GM12878 (cell line): ENCODE measurements around the gene PRPS1. TPM values are rescaled to one million over a fixed set of nuclear protein-coding genes. Genes with fewer than 3 reads are reported as not detected.

Experiments
- ATAC-seq: fragments of 200-7000 bp; cut with Tn5 transposase; 3 replicates; pipeline ENCODE4 v1.9.1; 2020; ENCODE audit warnings: mild to moderate bottlenecking, moderate library complexity
- BruUV-seq: library from RNA; stranded (reverse); fragments of 400-500 nt; replicated peaks from 2 replicates; lab custom pipeline; 2021; lab: Mats Ljungman, UMichigan
- CTCF ChIA-PET: fragments of 300-600 bp; sonication (Branson Sonifier 250); formaldehyde crosslinking; extraction: SDS; loops from one replicate; lab custom pipeline; 2021; ENCODE audit warnings: inconsistent platforms; lab: Yijun Ruan, JAX
- POLR2A ChIA-PET: fragments of 350-600 bp; formaldehyde crosslinking; extraction: SDS; loops from one replicate; lab custom pipeline; 2021; ENCODE audit warnings: inconsistent platforms; lab: Charles Lee
- RAD21 ChIA-PET: fragments of 300-600 bp; sonication (Branson Sonifier 250); formaldehyde crosslinking; loops from one replicate; lab custom pipeline; 2023; ENCODE audit warnings: antibody characterized with exemption; ENCODE audit not compliant: unreplicated experiment; lab: Charles Lee
- SMC1A ChIA-PET: fragments of 300-600 bp; sonication (Branson Sonifier 250); formaldehyde crosslinking; loops from one replicate; lab custom pipeline; 2023; ENCODE audit not compliant: unreplicated experiment, uncharacterized antibody; lab: Charles Lee
- DNase-seq: peaks from one replicate; pipeline ENCODE4 v3.0.0-alpha.2; 2011; ENCODE audit warnings: low read depth, low spot score
- FAIRE-seq: peaks from 3 replicates; lab custom pipeline; 2011; peaks lifted over from hg19 to GRCh38; lab: Jason Lieb, UNC
- H2AFZ ChIP-seq: 2 replicates; pipeline ENCODE4 v1.6.0; 2011; ENCODE audit warnings: low read depth, low read length, control low read depth; ENCODE audit not compliant: control insufficient read depth
- H3K27ac ChIP-seq: 2 replicates; pipeline ENCODE4 v1.5.1; 2011; ENCODE audit warnings: control low read depth; ENCODE audit not compliant: control insufficient read depth, insufficient read depth
- H3K27me3 ChIP-seq, 2 experiments: replicated peaks in 1 of 2; 2 replicates each; pipeline versions ENCODE4 v1.6.0 to v1.6.1; 2011; ENCODE audit warnings: low read length in 1 of 2; ENCODE audit not compliant: control insufficient read depth in 2 of 2, insufficient read depth in 2 of 2
- H3K36me3 ChIP-seq, 2 experiments: 2 replicates each; pipeline ENCODE4 v1.5.1; 2011; ENCODE audit warnings: low read length in 1 of 2; ENCODE audit not compliant: control insufficient read depth in 2 of 2, insufficient read depth in 2 of 2
- H3K4me1 ChIP-seq: 2 replicates; pipeline ENCODE4 v1.6.1; 2011; ENCODE audit warnings: mild to moderate bottlenecking, low read length, moderate library complexity, mixed read lengths; ENCODE audit not compliant: control insufficient read depth, insufficient read depth
- H3K4me2 ChIP-seq: 2 replicates; pipeline ENCODE4 v1.6.0; 2011; ENCODE audit warnings: control low read depth; ENCODE audit not compliant: control insufficient read depth, insufficient read depth
- H3K4me3 ChIP-seq: fragments of 200-600 bp; sonication (generic); 2 replicates; pipeline ENCODE4 v1.5.1; 2016
- H3K79me2 ChIP-seq: 2 replicates; pipeline ENCODE4 v1.6.0; 2011; ENCODE audit warnings: low read length; ENCODE audit not compliant: control insufficient read depth, insufficient read depth
- H3K9ac ChIP-seq: 2 replicates; pipeline ENCODE4 v1.8.0; 2011; ENCODE audit warnings: low read length, control low read depth, mixed read lengths; ENCODE audit not compliant: control insufficient read depth, insufficient read depth
- H3K9me3 ChIP-seq: replicated peaks from 3 replicates; pipeline ENCODE4 v1.5.1; 2011; ENCODE audit warnings: mild to moderate bottlenecking, low read length; ENCODE audit not compliant: control insufficient read depth, insufficient read depth
- H4K20me1 ChIP-seq: 2 replicates; pipeline ENCODE4 v1.6.0; 2011; ENCODE audit not compliant: control insufficient read depth, insufficient read depth
- CBX5 ChIP-seq: sonication (generic); IDR thresholded peaks from 2 replicates; pipeline ENCODE4 v1.6.1; 2016; ENCODE audit warnings: low read depth, moderate library complexity, mild to moderate bottlenecking, inconsistent platforms
- CREM ChIP-seq: IDR thresholded peaks from 2 replicates; pipeline ENCODE4 v1.6.1; 2014; ENCODE audit warnings: antibody characterized with exemption, low read depth
- E4F1 ChIP-seq: fragments of 450-650 bp; IDR thresholded peaks from 2 replicates; pipeline ENCODE4 v1.6.1; 2018; ENCODE audit warnings: borderline replicate concordance, mild to moderate bottlenecking; ENCODE audit not compliant: partially characterized antibody
- FOXK2 ChIP-seq: fragments of 450-650 bp; IDR thresholded peaks from 2 replicates; pipeline ENCODE4 v1.6.1; 2017; ENCODE audit warnings: mild to moderate bottlenecking, moderate library complexity
- FOXM1 ChIP-seq: IDR thresholded peaks from 2 replicates; pipeline ENCODE4 v1.6.1; 2012; ENCODE audit warnings: low read depth, mild to moderate bottlenecking, inconsistent platforms, low read length, moderate library complexity
- HDAC6 ChIP-seq: fragments of 200-600 bp; sonication (generic); IDR thresholded peaks from one replicate; pipeline ENCODE4 v1.8.0; 2017; ENCODE audit warnings: antibody characterized with exemption; ENCODE audit not compliant: unreplicated experiment
- MTA3 ChIP-seq: IDR thresholded peaks from 2 replicates; pipeline ENCODE4 v1.6.1; 2012; ENCODE audit warnings: low read length, inconsistent platforms, borderline replicate concordance
- MXI1 ChIP-seq: fragments of 150-350 bp; IDR thresholded peaks from 2 replicates; pipeline ENCODE4 v1.6.1; 2011; ENCODE audit warnings: low read depth, mild to moderate bottlenecking, inconsistent platforms, low read length, improper control_type of control experiment
- MYB ChIP-seq: fragments of 150-350 bp; IDR thresholded peaks from 2 replicates; pipeline ENCODE4 v1.6.1; 2014; ENCODE audit warnings: mild to moderate bottlenecking, low read depth, low read length, borderline replicate concordance
- PRDM15 ChIP-seq: fragments of 450-650 bp; formaldehyde crosslinking; IDR thresholded peaks from 2 replicates; pipeline ENCODE4 v1.4.0; 2020; ENCODE audit warnings: mild to moderate bottlenecking, moderate library complexity
- SPI1 ChIP-seq: IDR thresholded peaks from 2 replicates; pipeline ENCODE4 v1.6.1; 2011; ENCODE audit warnings: low read depth, mild to moderate bottlenecking, low read length, moderate library complexity, borderline replicate concordance; ENCODE audit not compliant: insufficient read depth
- SRF ChIP-seq, 2 experiments: IDR thresholded peaks; 2 replicates each; pipeline ENCODE4 v1.6.1; 2011; ENCODE audit warnings: low read depth in 2 of 2, low read length in 2 of 2, mild to moderate bottlenecking in 1 of 2, moderate library complexity in 1 of 2
- ZBTB11 ChIP-seq: fragments of 450-650 bp; formaldehyde crosslinking; IDR thresholded peaks from 2 replicates; pipeline ENCODE4 v1.5.0; 2022; ENCODE audit warnings: mild to moderate bottlenecking, missing genetic modification characterization
- WGBS: methylation state at CpG from one replicate; pipeline ENCODE4 v1.1.6; 2016; ENCODE audit warnings: low lambda C conversion rate; ENCODE audit not compliant: insufficient replicate concordance, insufficient coverage; ENCODE audit errors: missing lambda C conversion rate; 5-methylcytosine and 5-hydroxymethylcytosine counted together
- in situ Hi-C: fragments of 300-500 bp; cut with MboI; formaldehyde crosslinking; loops from 9 replicates; pipeline ENCODE4 v1.14.3; 2018; ENCODE audit warnings: mixed read lengths
- intact Hi-C: fragments of 100-400 bp; cut with micrococcal nuclease; formaldehyde crosslinking; loops from one replicate; pipeline ENCODE4 v1.14.2; 2022; ENCODE audit not compliant: unreplicated experiment
- polyA plus RNA-seq, 11 experiments: library from polyadenylated mRNA; depleted of rRNA in 4 of 11; unstranded in 6 of 11; stranded (reverse) in 5 of 11; fragments of >200 nt; fragmentation: Nextera tagmentation in 4 of 11; fragmentation: Illumina TruSeq in 1 of 11; extraction: Ambion mirVana in 4 of 11; extraction: Trizol in 1 of 11; gene quantifications; 1 replicate in 1 of 11; 2 replicates in 10 of 11; pipeline versions ENCODE4 v1.2.1 to v1.2.3, GENCODE V29; 2011 to 2016; ENCODE audit warnings: inconsistent platforms in 2 of 11, missing spikeins in 2 of 11, low read depth in 1 of 11
- total RNA-seq, 4 experiments: library from RNA; depleted of rRNA in 3 of 4; stranded (reverse); fragments of >200 nt in 3 of 4; fragmentation: Illumina TruSeq in 1 of 4; extraction: Trizol in 1 of 4; gene quantifications; 2 replicates each; pipeline versions ENCODE4 v1.2.1 to v1.2.3, GENCODE V29; 2013 to 2021

PRPS1 gene
- total and polyA plus RNA-seq, 10 of the 15 experiments (the other 5 are each of a cell fraction or from before 2014, with no cell fraction given), result 26.5 to 86.5 (median 61.1) TPM

GRCh38 chrX:107597264-107597663 lies 31.0 kb upstream of the PRPS1 start:
- 46% methylated on average over 13 of the region's 13 CpGs for WGBS
- Histone ChIP-seq H3K9me3 (no peaks in the 10 kb centered on the region), H3K36me3 (no peaks in the 10 kb centered on the region), H3K79me2 (no peaks in the 10 kb centered on the region), H3K27me3 (no peaks in the 10 kb centered on the region), H2AFZ (no peak overlapping the region), H3K4me2 (no peak overlapping the region), H3K4me3 (no peak overlapping the region), H3K27ac (no peak overlapping the region), H4K20me1 (no peaks in the 10 kb centered on the region), H3K9ac (no peak overlapping the region), H3K4me1 (no peaks in the 10 kb centered on the region)
- ChIA-PET CTCF (no interaction called here), RAD21 (no interaction called here), POLR2A (no interaction called here), SMC1A (no interaction called here)
- no peak for TF ChIP-seq E4F1
- TF ChIP-seq SRF (IDR thresholded peaks at IDR 0.05; ENCODE audit: low read depth in 2 of 2, low read length in 2 of 2), result no peak
- no peak for TF ChIP-seq CREM
- TF ChIP-seq FOXM1, result no peak
- TF ChIP-seq MXI1, result no peak
- no peak for TF ChIP-seq FOXK2
- no peak for TF ChIP-seq MYB
- no peak for TF ChIP-seq HDAC6
- no peak for TF ChIP-seq ZBTB11 (CRISPR knock-in tag)
- TF ChIP-seq SPI1, result no peak
- no peak for TF ChIP-seq CBX5
- no peak for TF ChIP-seq PRDM15
- no peak for TF ChIP-seq MTA3
- DNase-seq, result no peak
- no TSS peak for BruUV-seq
- ATAC-seq, result no peak
- intact Hi-C loops (no loop called here), in situ Hi-C loops (no loop called here)
- no peak for FAIRE-seq
